NOMO-1 treated with dmso at 0.1 percent for 144 hours (cell line): ENCODE data around the gene THEM5.
"Not testable (repeated sequence)": the region's sequence is repeated elsewhere in the genome, so short reads cannot be mapped to it uniquely, and the experiment has no call there.

ENCODE experiments used
- DNase-seq: peaks from one replicate; lab custom pipeline; 2025; ENCODE audit not compliant: unreplicated experiment; lab: John Stamatoyannopoulos, UW

Gene THEM5

DNA sequence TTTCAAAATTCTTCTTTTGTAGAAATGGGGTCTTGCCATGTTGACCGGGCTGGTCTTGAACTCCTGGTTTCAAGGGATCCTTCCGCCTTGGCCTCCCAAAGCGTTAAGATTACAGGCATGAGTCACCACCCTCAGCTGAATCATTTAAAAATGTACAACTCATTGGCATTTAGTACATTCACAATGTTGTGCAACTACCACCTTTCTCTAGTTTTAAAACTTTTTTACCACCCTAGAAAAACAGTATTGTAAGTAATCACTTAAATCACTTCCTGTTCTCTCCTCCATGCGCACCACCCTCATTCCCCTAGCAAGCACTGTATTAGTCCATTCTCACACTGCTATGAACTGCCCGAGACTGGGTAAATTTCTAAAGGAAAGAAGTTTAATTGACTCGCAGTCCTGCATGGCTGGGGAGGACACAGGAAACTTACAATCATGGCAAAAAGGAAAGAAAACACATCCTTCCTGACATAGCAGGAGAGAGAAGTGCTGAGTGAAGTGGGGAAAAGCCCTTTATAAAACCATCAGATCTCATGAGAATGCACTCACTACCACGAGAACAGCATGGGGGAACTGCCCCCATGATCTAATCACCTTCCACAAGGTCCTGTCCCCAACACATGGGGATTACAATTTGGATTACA is 14.4 kb upstream of the THEM5 start:
- peak; percentile 66 for DNase-seq

DNA sequence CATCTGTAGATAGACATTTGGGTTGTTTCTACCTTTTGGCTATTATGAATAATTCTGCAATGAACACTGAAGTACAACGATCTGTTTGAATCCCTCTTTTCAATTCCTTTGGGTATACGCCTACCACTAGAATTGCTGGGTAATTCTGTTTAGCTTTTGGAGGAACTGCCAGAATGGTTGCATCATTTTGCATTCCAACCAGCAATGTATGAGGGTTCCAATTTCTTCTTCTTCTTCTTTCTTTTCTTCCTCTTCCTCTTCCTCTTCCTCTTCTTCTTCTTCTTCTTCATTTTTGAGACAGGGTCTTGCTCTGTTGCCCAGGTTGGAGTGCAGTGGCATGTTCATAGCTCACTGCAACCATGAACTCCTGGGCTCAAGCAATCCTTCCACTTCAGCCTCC is 13.8 kb upstream of the THEM5 start:
- no peak for DNase-seq

DNA sequence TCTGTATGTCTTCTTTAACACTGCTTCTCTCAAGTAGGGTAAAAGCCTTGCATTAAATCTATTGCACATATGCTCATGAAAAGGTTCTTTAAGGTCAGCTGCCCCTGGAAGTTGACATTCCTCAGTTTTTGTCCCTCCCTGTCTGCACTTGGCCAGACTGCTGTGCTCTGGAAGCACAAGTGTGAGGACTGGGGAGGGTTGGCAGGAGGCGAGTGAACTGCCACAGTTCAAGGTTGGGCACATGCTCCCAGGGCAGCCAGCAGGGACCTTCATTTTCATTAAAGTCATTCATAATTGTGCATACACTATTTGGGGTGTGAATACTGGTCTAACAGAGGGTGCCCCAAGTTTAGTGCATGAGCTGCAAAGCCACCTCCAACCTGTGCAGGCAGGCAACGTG is 10.9 kb upstream of the THEM5 start:
- no peak for DNase-seq

DNA sequence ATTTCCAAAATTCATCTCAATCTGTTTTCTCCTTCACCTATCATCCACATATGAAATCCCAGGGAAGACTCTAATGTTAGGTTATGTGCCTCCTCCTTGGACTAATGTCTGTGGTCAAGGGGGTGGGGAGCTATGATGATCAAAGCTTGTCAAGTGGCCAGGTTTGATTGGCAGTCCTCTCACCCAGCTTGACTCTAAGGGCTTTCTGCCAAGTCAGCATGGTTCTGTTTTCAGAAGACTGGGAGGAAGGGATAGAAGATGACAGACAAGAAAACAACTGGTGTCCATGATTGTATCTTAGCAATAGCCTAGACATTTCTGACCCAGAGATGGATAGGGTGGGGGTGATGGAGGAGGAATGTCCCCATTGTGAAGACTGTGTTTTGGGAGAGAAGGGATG is 9.1 kb upstream of the THEM5 start:
- no peak for DNase-seq

DNA sequence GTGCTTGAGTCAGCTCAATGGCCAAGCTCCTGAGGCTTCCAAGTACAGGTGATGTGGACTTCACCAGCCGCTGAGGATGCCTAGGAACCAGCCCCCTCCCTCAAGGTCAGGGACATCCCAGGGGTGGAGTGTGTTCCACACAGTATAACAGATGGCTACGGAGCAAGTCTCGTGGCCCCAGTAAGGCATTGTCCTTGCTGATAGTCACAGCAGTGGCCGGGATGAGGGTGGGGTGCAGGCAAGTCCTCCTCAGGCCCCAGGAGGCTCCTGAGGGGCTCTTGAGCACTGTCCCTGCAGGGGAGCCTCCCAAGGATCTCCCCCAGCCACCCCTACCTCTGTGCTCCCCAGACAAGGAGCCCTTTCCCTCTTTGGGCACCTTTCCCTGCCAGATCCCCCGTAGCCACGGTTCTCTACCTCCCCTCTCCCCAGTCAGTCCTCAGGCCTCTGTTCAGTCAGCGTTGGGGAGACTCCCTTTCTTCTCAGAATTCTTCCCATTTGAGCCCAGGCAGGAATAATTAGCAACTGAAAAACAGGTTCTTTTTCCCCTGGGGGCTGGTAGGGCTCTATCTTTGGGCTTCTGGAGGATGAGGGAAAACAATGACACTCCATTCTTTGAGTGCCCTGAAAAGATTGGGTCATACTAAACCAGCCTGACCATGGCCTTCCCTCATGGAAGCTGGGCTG is 7.1 kb upstream of the THEM5 start:
- DNase-seq, result no peak

DNA sequence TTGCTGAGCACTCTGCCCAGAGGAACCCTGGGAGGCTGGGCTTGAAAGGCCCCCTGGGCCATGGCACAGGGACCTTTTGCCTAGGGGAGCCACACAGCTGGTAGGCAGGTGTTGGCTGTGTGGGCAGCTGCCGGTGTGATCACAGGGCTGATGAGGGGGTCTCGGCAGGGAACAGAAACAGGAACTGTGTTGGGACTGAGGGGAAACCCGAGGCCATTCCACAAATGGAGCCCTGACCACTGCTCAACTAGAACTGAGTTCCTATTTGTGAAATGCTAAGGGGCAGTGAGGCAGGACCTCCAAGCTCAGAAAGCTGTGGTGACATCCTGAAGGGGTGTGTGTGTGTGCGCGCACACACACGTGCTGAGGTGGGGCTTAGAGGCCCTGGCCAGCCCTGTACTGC is 6.4 kb upstream of the THEM5 start:
- no peak for DNase-seq

DNA sequence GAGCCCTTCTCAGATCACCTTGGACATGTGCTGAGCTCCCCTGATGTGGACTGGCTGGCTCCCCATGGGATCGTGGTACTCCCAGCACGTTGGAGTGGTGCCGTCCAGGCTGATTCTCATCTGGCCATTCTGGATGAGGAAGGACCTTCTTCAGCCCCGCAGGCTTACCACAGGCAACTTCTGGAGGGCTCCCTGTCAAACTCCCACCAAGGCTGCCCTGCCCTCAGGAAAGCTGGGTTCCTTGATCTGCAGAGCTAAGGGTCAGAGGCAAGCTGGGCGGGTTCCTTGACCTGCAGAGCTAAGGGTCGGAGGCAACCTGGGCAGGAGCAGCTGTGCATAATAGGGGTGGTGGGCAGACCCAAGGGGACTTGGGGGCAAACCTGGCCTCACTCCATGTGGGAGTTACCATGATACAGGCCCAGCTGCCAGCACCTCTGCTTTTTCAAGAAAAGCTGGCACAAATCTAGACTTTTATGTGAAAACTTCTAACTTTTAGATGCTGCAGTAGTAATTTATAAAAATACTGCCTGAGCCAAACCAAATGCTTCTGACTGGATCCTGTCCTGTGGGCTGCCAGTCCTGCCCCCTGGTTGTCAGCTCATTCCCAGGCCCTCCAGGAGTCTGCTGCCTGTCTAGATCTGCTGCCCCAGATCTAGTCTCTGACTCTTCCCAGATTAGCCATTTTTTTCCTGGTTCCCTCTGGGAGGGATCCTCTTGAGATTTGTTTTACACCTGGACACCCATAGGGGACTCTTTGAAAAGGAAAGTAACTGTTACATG is 5.6 kb upstream of the THEM5 start:
- DNase-seq, result no peak

DNA sequence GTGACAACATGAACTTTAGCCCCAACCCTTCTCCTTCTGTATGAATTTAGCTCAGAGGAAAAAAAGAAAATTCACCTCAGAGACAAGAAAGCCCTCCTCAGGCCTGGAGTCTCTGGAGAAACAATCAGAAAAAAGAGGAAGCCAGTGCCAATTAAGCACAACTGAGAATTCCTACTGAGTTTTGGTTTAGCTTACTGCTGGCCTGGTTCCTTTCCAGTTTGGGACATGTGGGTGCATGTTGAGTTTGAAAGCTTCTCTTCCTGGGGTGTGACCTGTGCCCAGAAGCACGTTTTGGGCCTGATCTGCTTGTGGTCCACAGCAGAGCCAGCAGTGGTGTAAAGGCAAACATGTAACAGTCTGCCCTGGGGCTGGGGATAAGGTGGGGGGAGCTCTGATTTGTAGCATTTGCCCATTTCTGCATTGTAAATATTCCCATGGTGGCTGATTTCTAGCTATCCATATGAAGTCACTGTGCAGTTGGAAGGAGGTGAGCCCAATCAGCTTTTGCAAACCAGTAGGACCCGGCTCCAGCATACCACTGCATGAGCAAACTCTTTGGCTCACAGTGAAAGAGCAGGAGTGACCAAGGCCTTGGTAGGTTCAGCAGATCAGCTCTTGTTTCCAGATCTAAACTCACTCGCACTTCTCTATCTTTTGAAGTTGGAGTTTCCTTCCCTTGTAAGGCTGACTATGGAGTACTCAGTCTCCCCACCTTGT is 4.7 kb upstream of the THEM5 start:
- no peak for DNase-seq

DNA sequence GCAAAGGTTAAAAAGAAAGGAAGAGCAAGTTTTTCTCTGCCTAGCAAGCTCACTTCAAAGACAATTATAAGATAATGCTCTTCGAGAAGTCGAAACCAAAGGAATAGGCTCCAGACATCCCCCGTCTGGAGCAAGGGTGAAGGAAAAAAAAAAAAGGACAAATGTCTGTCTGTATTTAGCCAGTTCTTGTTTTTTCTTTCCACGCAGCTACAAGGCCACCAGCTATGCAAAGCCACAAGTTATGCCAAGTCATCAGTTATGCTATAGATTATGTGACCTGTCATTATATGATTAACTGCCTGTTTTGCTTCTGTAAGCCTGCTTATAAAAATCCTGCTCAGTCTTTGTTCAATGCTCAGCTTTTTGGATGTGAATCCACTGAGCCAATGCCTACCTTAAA is 2.4 kb upstream of the THEM5 start:
- no peak for DNase-seq

DNA sequence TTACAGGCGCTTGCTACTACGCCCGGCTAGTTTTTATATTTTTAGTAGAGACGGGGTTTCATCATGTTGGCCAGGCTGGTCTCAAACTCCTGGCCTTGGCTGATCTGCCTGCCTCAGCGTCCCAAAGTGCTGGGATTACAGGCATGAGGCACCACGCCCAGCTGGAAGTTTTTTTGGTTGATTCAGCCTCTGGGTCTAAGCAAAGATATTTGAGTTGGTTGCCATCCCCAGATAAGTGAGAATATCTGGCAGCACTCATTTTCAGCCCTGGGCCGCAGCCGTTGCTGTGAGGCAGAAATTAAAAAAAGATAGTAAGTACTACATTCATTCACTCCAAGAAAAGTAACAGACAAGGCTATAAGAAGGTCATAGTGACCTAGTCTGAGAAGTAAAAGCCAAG is 2.0 kb upstream of the THEM5 start:
- DNase-seq, result not testable (repeated sequence)

DNA sequence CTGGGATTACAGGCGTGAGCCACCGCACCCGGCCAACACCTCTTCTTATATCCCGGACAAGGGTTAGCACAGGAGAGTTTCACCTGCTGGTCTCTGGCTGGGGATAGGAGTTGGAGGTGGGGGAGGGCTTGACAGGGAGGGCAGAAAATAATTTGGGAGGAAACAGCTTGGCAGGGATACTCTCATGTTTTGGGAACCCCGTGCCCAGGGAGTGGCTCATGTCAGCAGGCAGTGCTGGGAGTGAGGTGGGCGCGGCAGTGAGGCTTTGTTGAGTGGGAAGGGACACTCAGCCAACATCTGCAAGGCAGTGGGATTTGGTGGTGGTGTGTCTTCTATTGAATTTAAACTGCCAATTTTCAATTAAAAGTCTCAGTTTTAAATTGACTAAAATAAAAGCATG is 1.1 kb upstream of the THEM5 start:
- no peak for DNase-seq

DNA sequence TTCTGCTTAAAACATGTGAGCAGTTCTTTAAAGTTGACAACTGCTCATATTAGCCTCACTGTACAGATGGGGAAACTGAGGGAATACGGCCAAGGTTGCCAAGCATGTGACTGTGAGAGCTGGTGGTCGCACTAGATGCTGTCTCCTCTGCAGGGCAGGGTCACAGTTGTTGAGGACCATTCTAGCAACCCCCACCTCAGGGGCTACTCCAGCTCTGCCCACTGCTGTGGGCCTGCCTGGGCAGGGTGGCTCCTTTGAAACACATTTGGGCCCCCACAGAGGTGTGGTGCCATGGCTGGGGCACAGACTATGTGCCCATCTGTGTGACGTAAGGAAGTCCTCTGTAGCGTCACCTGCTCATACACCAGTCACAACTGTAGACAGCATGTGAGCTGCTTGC is 779 bp downstream of the THEM5 start:
- DNase-seq, result no peak

DNA sequence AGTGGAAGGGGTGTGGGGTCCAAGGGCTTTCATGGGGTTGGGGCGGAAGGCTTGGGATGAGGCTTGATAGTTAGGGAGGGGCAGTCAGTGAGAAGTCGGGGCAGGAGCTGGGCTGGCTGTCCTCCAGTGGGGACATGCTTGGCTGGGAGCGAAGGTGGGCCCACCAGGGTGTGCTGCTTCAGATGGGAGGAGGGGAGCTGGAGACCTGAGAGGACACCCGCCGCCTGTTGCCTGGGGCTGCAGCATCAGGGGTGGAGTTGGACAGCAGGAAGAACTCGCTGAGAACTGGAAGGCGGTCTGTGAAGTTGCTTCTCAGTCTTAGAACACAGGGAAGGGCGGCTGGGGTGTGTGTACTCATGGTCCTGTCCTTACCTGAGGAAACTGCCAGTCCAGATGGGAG is 1.6 kb downstream of the THEM5 start:
- DNase-seq, result no peak

DNA sequence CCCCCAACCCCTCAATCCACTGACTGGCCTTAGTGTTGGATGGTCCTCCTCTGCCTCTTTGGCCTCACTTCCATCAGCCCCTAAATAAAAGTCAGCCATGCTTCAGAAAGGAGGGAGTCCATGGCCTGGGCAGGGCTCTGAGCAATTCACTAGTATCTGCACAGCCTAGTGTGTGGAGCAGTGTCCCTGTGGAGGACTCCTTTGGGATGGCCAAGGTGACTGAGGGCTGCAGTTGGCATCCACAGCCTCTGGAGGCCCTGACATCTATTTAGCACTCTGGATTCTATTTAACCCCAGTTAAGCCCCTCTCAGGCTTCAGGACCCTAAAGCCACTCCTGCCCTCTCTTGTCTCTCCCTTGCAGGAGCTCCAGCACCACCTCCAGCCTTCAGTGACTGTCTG is 3.6 kb downstream of the THEM5 start:
- DNase-seq, result no peak

DNA sequence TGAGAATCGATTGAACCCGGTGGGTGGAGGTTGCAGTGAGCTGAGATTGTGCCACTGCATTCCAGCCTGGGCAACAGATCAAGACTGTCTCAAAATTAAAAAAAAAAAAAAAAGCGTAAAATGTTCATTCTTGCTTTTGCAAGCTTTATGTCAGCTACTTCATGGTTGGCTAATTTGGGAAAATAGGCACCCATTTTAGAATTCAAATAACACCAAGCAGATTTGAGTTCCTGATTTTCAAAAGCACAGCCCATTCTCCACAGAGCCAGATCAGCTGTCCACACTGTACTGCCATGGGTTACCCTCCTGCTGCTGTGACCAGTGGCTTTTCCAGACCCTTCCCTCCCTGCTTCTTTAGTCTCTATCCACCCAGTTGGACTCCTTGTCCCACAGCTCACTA is 4.4 kb downstream of the THEM5 start:
- no peak for DNase-seq

DNA sequence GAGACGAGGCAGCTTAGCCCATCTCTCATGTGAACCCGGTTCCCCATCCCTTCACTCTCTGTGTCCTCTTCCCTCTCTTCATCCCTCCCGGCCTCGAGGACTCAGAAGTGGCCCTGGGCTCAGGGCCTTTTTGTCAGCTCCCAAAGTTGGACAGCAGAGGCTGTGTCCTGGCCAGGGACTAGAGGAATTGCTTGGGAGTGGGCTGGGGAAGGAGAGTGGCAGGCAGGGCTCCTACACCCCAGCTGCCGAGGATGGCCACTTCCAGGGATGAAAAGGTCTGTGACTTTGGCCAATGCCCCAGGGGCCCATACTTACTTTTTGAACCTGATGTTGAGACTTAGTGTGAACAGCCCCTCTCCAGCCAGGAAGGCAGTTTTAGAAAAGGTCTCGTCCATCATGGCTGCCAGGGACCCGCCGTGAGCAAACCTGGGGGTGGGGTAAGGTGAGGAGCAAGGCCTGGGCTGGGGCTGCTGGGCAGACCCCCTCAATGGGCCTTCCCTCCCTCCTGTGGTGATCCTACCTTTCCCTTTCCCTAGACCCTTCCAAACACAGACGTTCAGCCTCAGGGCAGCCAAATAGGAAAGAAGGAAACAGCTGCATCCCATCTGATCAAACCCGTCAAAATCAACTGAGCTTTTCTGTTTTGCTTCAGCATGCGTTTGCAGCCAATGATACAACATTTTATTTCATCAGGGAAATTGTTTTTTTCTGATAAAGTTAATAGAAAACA is 5.5 kb downstream of the THEM5 start:
- DNase-seq, result no peak

DNA sequence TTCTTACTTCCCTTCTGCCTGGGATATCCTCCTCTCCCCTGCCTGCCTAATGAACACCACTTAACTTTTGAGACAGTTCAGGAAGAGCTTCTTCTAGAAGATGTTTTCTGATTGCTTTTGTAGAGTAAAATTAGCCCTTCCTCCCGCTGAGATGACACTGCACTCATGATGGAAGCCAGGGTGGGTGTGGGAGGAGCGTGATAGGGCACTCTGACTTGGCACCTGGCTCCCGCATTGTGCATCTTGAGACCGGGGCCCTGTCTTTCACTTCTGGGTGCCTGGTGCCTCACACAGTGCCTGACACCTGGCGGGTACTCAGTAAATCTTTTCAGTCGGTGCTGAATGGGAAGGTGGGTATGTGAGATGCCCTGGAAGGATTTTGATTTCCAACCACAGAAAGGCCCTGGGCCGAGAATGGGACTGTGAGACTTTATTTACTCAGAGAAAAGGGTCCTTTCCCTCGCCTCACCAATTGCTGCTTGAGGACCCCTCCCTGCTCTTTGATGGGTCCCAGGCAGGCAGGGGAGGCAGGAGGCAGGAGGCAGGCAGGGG is 6.8 kb downstream of the THEM5 start:
- no peak for DNase-seq

DNA sequence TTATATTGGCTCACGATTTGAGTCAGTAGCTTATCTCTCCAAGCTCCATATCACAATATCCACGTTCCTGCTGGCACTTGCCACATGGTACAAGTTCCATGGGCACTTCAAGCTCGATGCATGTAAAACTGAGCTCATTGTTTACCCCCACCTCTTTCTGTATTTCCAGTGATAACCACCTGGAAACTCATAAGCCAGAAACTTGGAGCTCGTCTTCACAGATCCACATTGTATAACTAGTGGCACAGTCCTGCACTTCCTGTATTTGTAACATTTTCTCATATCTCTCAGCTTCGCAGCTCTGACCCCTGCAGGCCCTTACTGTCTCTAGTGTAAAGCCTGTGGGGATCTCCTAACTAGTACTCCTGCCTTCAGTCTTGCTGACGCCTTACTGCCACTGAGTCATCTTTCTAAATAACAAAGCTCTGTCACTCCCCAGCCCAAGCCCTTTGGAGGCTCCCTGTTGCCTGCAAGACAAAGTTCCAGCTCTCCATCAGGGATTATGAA is 7.4 kb downstream of the THEM5 start:
- DNase-seq, result no peak

DNA sequence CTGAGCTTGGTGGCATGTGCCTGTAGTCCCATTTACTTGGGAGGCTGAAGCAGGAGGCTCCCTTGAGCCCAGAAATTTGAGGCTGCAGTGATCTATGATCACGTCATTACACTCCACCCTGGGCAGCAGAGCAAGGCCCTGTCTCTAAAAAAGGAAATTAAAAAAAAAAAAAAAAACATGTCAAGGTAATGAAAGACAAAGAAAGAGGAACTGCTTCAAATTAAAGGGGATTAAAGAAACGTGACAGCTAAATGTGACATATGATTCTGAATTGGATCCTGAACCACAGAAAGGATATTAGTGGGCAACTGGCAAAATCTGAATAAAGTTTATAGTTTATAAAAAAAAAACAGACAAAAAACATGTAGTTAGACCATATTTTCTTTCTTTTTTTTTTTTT is 10.1 kb downstream of the THEM5 start:
- DNase-seq, result no peak

DNA sequence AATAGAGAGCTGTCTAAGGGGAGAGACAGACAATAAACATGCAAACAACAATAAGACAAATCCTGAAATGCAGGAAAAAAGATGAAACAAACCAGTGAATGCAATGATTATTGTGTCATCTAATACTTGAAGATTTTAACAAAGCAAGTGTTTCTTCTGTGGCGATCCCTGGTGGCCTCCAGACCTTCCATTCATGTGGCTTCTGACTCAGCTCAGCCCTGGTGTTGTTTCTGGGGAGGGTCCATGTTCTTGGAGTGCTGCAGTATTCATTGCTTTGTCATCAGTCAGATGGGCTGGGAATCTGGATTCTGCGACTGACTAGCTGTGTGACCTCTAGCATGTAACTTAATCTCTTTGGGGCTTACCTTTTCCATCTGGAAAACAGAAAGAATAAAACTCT is 12.4 kb downstream of the THEM5 start:
- DNase-seq, result no peak

DNA sequence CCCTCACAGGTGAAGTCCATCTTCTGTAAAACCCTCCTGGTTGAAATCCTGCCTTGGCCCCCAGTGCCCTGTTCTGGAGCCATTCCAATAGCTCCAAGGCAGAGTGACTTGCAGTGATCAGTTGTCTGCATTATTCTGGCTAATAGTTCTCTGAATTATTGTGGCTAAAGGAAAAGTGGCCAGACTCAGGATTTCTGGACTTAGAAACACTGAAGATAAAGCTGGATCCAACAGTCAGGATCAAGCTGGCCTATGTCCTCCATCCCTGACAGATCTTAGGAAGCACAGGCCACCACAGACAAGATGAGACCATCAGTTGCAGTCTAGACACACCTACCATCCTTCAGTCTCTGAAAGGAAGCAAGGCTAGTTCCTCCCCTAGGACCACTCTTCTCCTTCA is 13.1 kb downstream of the THEM5 start:
- DNase-seq, result no peak
